Activated naive CD8-positive, alpha-beta T cell treated with anti-CD3 and anti-CD28 coated beads, Interleukin-2, amount 50 U/mL, for 16 hours (primary cell): ENCODE results near the gene TNFRSF21.
"Not testable (repeated sequence)": the region's sequence is repeated elsewhere in the genome, so short reads cannot be mapped to it uniquely, and the experiment has no call there.

Source experiments
- DNase-seq: peaks from one replicate; pipeline ENCODE4 v3.0.0-alpha.2; 2020; ENCODE audit warnings: low read depth, low spot score

TNFRSF21 gene

DNA sequence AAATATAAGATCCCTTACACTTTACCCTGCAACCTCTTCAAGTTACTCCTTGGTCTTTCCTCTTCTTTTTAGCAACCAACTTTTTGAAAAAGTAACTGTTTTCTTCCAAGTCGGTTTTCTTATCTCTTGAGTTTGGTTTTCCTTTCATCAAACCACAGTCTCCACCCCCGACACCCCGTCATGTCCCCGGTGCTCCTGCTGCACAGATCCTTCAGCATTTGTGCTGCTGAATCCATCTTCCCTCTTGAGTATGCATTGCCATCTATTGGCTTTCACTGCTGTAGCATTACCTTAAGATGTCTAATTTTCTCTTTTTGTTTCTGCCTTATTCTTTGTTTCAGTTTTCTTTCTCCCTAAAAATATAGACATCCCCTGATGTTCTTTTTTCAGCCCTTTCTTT lies 11.9 kb upstream of the TNFRSF21 start:
- no peak for DNase-seq

DNA sequence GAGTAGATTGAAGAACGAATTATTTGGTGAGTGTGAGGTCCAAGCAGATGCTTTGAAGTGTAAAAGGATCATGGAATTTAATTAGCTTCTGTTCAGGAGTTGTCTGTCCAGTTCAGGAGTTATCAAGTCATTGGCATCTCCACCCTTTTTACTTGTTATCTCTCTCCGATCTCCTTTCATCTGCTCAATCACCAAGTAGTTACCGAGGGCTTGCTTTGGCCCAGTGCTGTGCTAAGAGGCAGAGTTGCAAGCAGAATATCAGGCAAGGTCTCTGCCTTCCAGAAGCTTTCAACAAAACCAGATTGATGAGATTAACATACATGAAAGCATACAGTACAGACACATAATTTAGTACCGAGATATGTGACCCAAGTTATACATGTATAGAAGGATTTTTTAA lies 10.2 kb upstream of the TNFRSF21 start:
- DNase-seq: no peak

DNA sequence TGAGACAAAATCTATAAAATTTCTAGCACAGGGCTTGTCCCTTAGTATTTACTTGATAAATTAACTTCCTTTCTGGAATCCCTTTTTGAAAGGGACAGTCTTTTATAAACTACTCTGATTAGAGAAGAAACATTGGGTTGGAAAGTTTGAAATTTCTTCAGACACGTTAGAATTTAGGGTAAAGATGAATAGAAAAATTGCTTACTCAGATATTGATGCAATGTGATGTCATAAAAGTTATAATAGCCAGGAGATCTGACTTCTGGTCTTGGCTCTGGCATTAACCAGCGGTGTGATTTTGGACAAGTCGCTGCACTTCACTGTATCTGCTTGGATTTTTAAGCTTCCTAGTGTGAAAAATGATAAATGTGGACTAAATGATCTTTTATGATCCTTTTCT lies 9.7 kb upstream of the TNFRSF21 start:
- DNase-seq: no peak

DNA sequence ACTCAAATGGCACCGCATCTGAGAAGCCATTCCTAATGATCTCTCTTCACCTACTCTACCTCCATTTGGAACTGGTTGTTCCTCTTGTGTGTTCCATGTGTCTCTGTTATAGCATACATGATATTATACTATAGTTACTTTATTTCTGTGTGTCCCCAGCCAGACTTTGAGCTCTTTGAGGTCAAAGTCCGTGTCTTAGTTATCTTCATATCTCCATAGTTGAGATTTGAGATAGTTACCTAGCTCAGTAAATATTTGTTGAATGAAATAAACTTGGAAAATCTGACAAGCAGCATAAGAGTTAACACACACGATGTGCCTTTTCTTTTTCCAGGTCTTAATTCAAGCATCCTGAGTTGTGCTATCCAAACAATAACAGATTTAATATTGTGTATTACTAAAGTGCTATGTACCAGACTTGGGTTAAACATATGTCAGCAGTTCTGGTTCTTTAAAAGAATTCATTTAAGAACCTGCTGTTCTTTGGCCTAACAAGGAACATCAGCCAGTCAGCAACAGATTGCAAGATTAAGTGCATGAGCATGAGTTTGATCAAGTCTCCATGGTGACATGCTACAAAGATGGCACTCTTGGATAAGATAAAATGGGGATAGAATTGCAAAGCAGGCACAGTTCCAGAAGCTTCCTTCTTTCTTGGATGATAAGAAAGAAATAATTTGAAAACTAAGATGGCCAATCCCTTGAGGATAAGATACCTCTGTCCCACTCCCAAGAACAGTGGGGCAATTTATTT lies 8.7 kb upstream of the TNFRSF21 start:
- no peak for DNase-seq

DNA sequence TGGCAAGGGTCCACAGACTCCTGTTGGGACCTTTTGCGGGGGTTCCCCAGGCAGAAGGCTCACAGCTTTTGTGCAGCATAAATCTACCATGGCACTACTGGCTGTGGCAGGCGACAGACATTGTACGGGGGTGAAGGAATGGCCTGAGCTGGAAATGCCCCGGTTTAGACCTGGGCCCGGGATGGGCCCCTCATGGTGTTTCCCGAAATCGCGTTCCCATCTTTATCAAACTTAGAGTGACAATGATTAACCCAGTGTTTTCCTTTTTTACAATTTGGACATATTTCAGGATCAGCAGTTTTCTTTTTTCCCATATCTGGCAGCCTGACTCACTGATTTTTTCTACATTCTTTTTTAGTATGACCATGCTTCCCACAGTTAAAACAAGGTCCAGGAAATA lies 5.5 kb upstream of the TNFRSF21 start:
- not testable (repeated sequence) for DNase-seq

DNA sequence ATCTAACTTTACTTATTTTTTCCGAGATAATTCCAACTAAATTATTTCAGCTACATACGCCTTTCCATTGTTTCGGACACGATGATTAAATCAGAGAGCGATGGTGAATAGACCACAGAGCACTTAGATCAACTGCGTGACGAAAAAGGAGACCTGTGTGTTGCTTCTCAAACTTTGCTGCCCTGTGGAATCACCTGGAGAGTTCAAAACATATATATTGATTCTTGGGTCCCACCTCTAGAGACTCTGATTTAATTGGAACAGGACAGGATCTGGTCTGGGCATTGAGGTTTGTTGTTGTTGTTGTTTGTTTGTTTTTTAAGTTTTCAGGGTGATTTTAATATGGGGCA lies 401 bp upstream of the TNFRSF21 start:
- DNase-seq: no peak

DNA sequence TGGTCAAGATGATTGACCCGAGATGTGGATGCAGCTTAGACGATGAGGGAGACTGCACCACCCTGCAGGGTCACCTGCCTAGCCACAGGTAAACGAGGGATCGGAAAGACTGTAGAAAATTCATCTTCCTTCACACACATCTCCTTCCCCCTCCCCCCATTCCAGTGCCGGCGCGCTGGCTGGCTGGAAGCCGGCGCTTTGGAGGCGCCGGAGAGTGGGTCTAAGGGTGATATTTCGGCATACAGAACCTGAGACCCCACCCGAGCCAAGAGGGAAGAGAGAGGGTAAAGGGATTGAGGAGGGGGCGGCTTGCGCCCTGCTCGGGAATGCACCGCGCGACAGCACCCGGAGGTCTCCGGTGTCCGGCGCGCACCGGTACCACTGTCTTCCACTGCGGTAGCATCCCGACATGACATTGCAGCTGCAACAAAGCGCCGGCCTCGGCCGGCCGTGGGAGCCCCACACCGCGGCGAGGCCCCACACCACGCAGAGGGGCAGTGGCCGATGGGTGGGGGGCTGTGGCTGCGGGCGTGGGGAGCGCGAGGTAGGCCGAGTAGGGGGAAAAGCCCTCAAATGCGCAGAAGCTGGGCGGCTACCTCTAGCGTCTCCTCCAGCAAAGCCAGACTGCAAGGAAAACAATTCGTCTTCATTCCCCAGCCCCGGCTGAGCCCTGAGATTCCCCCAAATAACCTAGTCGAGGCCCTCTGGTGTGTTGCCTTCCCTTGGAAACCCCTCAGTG lies 984 bp downstream of the TNFRSF21 start:
- no peak for DNase-seq

DNA sequence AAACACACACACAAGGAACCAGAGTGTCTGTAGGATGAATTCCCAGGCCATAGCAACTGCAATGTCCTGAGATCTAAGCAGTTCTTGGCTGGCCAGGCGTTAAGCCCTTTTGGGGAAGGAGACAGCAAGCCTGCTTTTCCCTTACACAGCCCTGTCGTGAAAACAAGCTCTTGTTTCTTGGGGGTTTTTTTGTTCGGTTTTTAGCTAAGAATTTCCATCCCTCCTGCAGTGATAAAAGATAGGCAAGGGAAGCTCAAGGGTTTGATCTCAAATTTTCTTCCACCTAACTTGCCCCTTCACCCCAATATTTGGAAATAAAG lies 1.5 kb downstream of the TNFRSF21 start:
- DNase-seq: no peak

DNA sequence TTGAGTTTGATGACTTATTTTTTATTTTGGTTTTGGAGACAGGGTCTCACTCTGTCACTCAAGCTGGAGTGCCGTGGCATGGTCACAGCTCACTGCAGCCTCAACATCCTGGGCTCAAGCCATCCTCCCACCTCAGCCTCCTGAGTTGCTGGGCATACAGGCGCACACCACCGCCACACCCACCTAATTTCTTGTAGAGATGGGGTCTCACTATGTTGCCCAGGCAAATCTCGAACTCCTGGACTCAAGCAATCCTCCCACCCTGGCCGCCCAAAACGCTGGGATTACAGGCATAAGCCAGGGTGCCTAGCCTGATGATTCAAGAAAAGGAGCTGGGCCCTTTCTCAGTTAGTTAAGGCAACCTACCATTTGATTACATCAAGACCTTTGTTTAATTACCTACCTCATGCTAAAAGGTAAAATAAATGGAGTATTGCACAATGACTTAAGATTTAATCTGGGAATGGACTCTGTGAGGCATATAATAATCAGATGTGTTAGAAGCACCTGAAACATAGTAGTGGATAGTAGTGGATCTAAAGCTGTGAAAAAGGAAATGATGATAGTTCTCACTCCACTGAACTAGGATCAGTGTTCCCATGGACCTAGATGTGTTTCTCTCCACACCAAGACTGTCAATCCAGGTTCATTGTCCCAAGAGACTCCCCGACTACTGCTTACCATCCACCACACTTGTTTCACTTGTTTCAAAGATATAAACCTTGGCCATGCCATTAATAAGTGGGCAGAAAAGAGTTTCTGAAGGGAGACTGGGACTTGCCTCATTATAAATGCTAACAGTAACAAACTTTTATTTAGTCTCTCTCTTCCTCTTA lies 2.1 kb downstream of the TNFRSF21 start:
- no peak for DNase-seq

DNA sequence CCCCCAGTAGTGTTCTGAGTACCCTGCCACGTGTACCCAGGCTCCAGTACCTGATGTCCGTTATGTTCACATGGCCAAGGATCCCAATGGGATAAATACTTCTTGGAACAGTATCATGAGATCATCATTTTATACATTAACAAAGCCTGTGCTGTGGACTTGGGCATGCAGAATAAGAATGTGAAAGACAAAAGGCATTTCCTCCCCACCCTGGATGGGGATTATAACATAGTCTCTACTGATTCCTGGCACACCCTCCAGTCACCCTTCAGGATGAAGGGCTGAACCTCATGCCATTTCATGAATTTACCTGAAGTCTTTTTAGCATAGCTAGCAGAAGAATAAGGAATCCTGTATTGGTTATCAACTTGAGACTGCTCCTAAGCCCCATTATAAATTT lies 2.8 kb downstream of the TNFRSF21 start:
- no peak for DNase-seq

DNA sequence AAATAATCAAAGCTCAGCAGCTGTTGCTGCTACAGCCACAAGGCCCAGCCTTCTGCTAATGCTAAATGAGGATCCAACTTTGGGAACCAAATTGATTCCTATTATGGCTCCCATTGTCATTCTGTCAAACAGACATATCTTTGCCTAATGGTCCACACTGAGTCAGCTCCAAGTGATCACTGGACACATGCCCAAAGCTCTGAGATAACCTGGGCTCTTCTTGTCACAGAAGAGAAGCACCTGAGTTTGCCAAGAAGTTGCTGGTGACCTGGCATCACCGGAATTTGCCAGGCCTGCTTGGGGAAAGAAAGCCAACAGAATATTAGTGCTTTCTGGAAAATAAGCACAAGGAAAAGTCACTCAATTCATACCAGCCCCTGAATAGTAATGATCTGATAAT lies 5.8 kb downstream of the TNFRSF21 start:
- no peak for DNase-seq

DNA sequence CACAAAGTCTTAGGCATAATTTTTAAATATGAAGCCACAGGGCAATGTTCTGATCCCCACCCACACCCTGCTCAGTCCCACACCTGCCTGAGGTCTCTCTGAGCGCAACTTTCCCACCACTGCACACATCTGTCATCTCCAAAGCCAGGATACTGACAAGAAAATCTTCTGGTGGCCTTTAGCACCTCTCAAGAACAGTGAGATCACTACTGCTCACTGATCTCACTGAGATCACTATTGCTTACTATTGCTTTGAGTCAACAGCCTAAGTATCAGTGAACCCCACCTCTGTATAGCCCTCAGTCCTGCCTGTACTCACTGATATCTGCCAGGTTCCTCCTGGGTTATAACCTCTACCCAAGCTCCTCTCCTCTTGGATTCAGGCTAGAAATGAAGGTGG lies 6.4 kb downstream of the TNFRSF21 start:
- no peak for DNase-seq

DNA sequence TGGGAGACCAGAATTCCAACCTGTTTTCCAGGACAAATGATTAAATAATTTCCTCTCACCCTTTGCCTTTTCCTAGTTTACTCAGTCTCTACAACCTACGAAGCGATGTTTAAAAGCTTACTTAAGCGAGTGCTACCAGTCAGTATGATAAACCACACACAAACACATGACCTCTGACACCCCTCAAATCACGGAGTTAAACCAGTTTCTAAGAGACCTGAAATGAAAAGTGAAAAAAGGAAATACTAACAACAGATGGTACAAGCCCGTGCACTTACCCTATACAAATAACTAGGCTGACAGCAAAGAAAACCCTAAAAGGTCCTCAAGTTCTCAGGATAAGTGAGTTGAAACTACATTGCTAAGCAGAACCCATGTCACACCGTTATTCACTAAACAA lies 7.7 kb downstream of the TNFRSF21 start:
- DNase-seq: no peak

DNA sequence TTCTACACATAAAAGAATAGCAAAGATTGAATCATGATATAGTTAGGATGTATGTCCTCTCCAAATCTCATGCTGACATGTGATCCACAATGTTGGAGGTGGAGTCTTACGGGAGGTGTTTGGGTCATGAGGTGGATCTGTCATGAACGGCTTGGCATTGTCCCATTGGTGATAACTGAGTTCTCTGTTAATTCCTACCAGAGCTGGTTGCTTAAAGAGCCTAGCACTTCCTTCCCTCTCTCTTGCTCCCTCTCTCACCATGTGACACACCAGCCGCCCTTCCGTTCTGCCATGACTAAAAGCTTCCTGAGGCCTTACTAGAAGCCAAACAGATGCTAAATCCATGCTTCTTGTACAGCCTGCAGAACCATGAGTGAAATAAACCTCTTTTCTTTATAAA lies 8.3 kb downstream of the TNFRSF21 start:
- DNase-seq: no peak

DNA sequence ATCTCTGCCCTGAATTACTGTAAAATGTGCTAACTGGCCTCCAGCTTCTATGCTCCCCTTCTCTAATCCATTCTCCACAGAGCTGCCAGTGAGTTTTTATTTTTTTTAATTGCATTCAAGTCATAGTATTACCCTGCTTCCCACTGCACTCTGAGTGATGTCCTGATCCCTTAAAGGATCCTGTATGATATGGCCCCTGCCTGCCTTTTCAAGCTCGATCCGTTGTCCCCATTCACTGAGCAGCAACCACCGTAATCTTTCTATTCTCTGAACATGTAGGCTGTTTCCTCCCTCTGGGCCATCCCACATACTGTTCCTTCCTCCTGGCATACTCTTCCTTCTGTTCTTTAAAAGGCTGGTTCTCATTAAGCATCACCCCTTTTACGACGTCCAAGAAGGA lies 9.3 kb downstream of the TNFRSF21 start:
- no peak for DNase-seq

DNA sequence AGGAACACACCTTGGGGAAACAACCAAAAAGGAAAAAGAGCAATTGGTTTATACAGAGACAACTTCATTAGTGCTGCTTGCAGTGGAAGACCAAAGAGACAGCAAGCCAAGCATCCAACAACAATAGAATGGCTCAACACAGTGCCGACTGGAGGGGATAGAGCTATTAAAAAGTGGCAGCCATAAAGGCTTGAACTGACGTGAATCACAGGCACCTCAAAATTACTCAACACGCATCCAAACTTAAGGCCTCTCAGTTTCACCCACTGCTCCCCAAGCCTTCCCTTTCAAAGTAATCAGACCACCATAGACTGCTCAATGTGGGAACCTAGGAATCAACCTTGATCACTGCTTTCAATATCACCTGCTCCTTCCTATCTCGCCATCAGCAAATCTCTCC lies 9.7 kb downstream of the TNFRSF21 start:
- DNase-seq: no peak

DNA sequence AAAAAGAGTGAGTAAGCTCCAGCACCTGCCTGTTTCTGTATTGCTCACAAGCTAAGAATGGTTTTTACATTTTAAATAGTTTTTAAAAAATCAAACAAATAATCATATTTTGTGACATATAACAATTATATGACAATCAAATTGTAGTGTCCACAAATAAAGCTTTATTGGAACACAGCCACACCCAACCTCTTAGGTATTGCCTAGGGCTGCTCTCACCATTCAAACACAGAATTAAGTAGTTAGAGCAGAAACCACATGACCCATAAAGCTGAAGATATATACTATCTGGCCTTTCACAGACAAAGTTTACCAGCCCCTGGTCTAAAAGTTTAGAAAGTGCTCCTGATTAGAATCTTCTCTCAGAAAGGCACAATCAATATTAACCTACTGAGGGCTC lies 11.2 kb downstream of the TNFRSF21 start:
- no peak for DNase-seq

DNA sequence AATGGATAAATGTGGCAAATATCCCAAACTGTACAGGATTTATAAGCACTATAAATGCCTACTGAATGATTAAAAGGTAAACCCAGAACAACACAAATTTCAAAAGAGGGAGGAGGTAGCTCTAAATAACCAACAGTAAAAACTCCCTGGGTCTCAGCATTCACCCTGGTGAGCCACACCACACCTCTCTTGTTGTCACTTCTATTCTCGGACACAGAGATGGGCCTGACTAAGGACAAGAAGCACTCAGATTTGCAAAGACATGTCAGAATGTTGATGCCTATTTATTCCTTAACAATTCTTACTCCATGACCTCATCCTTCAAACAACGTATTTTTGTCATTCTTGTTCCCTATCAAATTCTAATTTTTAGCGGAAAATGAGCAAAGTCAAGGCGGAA lies 14.7 kb downstream of the TNFRSF21 start:
- no peak for DNase-seq

DNA sequence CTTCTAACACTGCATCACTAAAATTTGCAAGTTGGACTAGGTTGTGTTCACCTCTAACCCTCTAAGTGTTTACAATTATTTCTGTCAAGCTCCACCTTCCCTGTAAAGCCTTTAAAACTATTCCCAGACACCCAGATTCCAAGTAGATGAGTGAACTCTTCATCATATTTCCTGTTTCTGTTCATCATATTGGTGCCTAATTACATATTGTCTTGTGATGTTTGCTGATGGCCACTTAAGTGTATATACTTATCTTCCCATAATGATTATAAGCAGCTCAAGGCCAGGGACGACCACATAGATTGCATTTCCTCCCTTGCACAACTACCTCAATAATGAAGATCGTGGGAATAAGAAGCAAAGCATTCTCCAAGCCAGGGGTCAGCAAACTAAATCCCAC lies 16.8 kb downstream of the TNFRSF21 start:
- no peak for DNase-seq

DNA sequence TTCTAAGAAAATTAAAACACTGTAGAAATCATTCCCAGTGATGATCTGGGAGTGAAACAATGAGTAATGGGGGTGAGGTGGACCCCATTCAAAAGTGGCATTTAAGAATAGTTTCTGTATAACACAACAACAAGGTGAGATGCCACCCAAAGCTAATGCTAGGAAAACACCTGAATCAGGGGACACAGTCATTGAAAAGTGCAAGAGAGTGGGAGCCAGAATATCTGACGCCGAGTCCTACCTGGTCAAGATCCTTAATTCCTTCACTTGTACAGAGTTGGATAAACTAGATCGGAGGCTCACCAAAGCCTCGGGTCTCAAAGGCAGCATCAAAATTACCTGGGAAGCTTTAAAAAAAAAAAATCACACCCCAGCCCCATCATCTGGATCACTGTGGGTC lies 17.7 kb downstream of the TNFRSF21 start:
- no peak for DNase-seq

DNA sequence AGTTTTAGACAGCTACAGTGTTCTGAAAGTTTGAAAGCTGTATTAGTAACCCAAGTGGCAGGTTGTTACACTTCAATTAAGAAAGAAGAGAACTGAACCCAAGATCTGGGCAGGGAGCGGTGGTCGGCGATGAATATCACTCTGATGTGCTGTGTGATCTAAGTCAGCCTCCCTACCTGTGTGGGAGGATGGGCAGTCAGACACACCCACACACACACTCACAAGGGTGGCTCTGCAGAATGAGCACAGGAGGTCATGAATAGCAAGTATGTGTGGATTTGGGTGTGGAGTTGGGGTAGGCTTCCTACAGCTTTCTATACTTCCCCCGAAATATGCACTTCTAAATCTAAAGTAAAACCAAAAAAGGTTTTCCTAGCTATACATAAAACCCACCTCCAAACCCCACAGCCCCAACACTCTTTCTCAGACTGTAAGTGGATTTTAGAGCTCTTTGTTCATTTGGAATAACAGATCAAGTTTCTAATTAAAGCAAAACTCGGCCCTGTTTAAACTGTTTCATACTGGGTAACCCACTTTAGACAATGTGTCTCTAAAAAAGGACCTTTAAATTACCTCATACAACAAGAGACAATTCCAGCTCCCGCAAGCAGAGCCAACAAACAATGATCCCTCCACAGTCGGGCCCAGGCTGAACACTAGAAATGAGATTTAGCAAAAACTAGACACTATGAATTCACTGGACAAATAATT lies 19.4 kb downstream of the TNFRSF21 start:
- no peak for DNase-seq
